ENCODE data around the gene DCAKD.
A peak's percentile ranks its signal among the peaks of the same experiment; 100 is the strongest.

Gene DCAKD

GRCh38 chr17:45029758-45030423 is 21.5 kb downstream of the DCAKD start:
- DNase-seq = no peak

GRCh38 chr17:45029096-45029495 is 22.3 kb downstream of the DCAKD start:
- DNase-seq = no peak

- DNase-seq = no peak
These were observed 28.6 kb downstream of the DCAKD start for GRCh38 chr17:45022655-45023339.

- no peak for DNase-seq
These were observed 29.2 kb downstream of the DCAKD start for GRCh38 chr17:45022288-45022648.

- peak; percentile 15 for DNase-seq
These were observed 29.7 kb downstream of the DCAKD start for GRCh38 chr17:45021607-45022287.

- no peak for DNase-seq
These were observed 30.9 kb downstream of the DCAKD start for GRCh38 chr17:45020354-45021138.

GRCh38 chr17:45018848-45019711 is 32.4 kb downstream of the DCAKD start:
- peak; percentile 16 for DNase-seq

- no peak for DNase-seq
These were observed 33.0 kb downstream of the DCAKD start for GRCh38 chr17:45018514-45018847.

- DNase-seq = no peak
These were observed 34.6 kb downstream of the DCAKD start for GRCh38 chr17:45016823-45017222.

- DNase-seq = no peak
These were observed 35.2 kb downstream of the DCAKD start for GRCh38 chr17:45016237-45016636.

- DNase-seq = no peak
These were observed 38.1 kb downstream of the DCAKD start for GRCh38 chr17:45013021-45013997.

- no peak for DNase-seq
These were observed 39.7 kb downstream of the DCAKD start for GRCh38 chr17:45011767-45012166.

GRCh38 chr17:45009676-45010467 is 41.6 kb downstream of the DCAKD start:
- DNase-seq = no peak

GRCh38 chr17:45008216-45008615 is 43.2 kb downstream of the DCAKD start:
- DNase-seq = no peak

GRCh38 chr17:45006927-45007461 is 44.4 kb downstream of the DCAKD start:
- no peak for DNase-seq

GRCh38 chr17:45005700-45006099 is 45.7 kb downstream of the DCAKD start:
- DNase-seq = no peak

- no peak for DNase-seq
These were observed 47.0 kb downstream of the DCAKD start for GRCh38 chr17:45004388-45004787.

- no peak for DNase-seq
These were observed 47.6 kb downstream of the DCAKD start for GRCh38 chr17:45003877-45004276.

GRCh38 chr17:45001310-45001709 is 50.1 kb downstream of the DCAKD start:
- DNase-seq = no peak

GRCh38 chr17:44999433-44999832 is 52.0 kb downstream of the DCAKD start:
- no peak for DNase-seq
